ENCODE results near the gene NPHS2. TPM values are rescaled to one million over a fixed set of nuclear protein-coding genes. Genes with fewer than 3 reads are reported as not detected.

The NPHS2 gene
- total and polyA plus RNA-seq, 9 donors = 0.10 to 1.0 TPM; not detected in 7

- Histone ChIP-seq H3K9me3 (no peaks in the 10 kb centered on the region), H3K36me3 (no peaks in the 10 kb centered on the region), H3K4me1 (ENCODE audit: insufficient read depth) (no peaks in the 10 kb centered on the region), H3K27ac (no peak overlapping the region), H3K27me3 (no peaks in the 10 kb centered on the region), H3K4me3 (no peak overlapping the region)
- no peak for TF ChIP-seq EP300 (IDR thresholded peaks at IDR 0.05)
- no peak for TF ChIP-seq POLR2A (IDR thresholded peaks at IDR 0.05)
- TF ChIP-seq CTCF (IDR thresholded peaks at IDR 0.05) = no peak
- intact Hi-C loops (cut with DNase I) = loop anchor here in 1 of 4 donors (2.0 kb wide), 1 partner anchor 37 kb away; no protein-coding TSS in a partner anchor
- DNase-seq = no peak
- 80 to 93% (median 87%) methylated on average over 4 of the region's 4 CpGs for WGBS, 3 donors
Observed at GRCh38 chr1:179509384-179509783, 66.4 kb downstream of the NPHS2 start.

- WGBS, 3 donors = 84 to 90% (median 87%) methylated on average over 6 of the region's 6 CpGs
- H3K36me3 ChIP-seq = no peaks in the 10 kb centered on the region
- H3K9me3 ChIP-seq = no peaks in the 10 kb centered on the region
- H3K4me3 ChIP-seq = no peak overlapping the region
- H3K4me1 ChIP-seq (ENCODE audit: insufficient read depth) = no peaks in the 10 kb centered on the region
- no peak overlapping the region for H3K27ac ChIP-seq
- intact Hi-C loops (cut with DNase I) = no loop called here
- no peak for TF ChIP-seq EP300 (IDR thresholded peaks at IDR 0.05)
- TF ChIP-seq POLR2A (IDR thresholded peaks at IDR 0.05) = no peak
- no peak for TF ChIP-seq CTCF (IDR thresholded peaks at IDR 0.05)
- no peaks in the 10 kb centered on the region for H3K27me3 ChIP-seq
- DNase-seq = no peak
Observed at GRCh38 chr1:179506199-179506598, 69.5 kb downstream of the NPHS2 start.

Small RNA genes lying within 50 kb of the gene (small RNA-seq; reads per million reads assigned to genes)
- not detected for gene RNU5F-2P

Other genes starting within 250 kb of the NPHS2 start
- 1 to 10 TPM in 1 of 7 donors, under 1 TPM in 4, not detected in 2; 0.07 to 4.1 (median 0.15) TPM for gene AXDND1, start 210.0 kb downstream of the NPHS2 start, total RNA-seq
- under 1 TPM in 1 of 2 donors, not detected in 1; 0.18 TPM for gene AXDND1, start 210.0 kb downstream of the NPHS2 start, polyA plus RNA-seq
- under 1 TPM in 4 of 7 donors, not detected in 3; 0.05 to 0.46 (median 0.11) TPM for gene TDRD5, start 15.9 kb upstream of the NPHS2 start, total RNA-seq
- gene TDRD5, start 15.9 kb upstream of the NPHS2 start, polyA plus RNA-seq = under 1 TPM; 0.27 TPM
- gene FAM163A, start 167.3 kb upstream of the NPHS2 start, total RNA-seq = under 1 TPM in 4 of 7 donors, not detected in 3; 0.10 to 0.72 (median 0.47) TPM
- 1 to 10 TPM in 1 of 2 donors, under 1 TPM in 1; 0.16 to 1.7 TPM for gene FAM163A, start 167.3 kb upstream of the NPHS2 start, polyA plus RNA-seq

Data from ovary (tissue), 9 donors.